ENCODE results near the gene LBH. TPM values are rescaled to one million over a fixed set of nuclear protein-coding genes. Genes with fewer than 3 reads are reported as not detected.
A peak's percentile ranks its signal among the peaks of the same experiment; 100 is the strongest.

The LBH gene
- total and polyA plus RNA-seq, 10 donors, result 48.7 to 178 (median 116) TPM

- Histone ChIP-seq H3K27me3 (replicated peaks in 1 of 7) (no peaks in the 10 kb centered on the region), H3K9me3 (no peaks in the 10 kb centered on the region), H3K36me3 (no peaks in the 10 kb centered on the region), H3K27ac (no peak overlapping the region), H3K4me1 (peaks cover 2 to 37% (median 27%) of the 10 kb centered on the region in 6 donors), H3K4me3 (no peak overlapping the region)
- TF ChIP-seq POLR2AphosphoS5 (IDR thresholded peaks at IDR 0.05), result no peak
- no peak for TF ChIP-seq POLR2A (IDR thresholded peaks at IDR 0.05)
- no peak for TF ChIP-seq CTCF (IDR thresholded peaks at IDR 0.05 in 8 of 11, conservative IDR thresholded peaks at IDR 0.05 in 3 of 11)
- DNase-seq, result no peak
- WGBS, 5 donors, result 72 to 88% (median 83%) methylated on average over 6 of the region's 6 CpGs
- intact Hi-C loops (cut with DNase I; ENCODE audit: low total_unique reads), result no loop called here
Observed at GRCh38 chr2:30218338-30218713, 13.0 kb upstream of the LBH start.

- no peak overlapping the region for H3K4me3 ChIP-seq
- no peak for TF ChIP-seq POLR2A (IDR thresholded peaks at IDR 0.05)
- no peak for TF ChIP-seq CTCF (IDR thresholded peaks at IDR 0.05 in 8 of 11, conservative IDR thresholded peaks at IDR 0.05 in 3 of 11)
- TF ChIP-seq POLR2AphosphoS5 (IDR thresholded peaks at IDR 0.05), result no peak
- WGBS, 5 donors, result 88 to 98% (median 96%) methylated on average over 3 to 4 of the region's 4 CpGs
- no peaks in the 10 kb centered on the region for H3K9me3 ChIP-seq
- DNase-seq, result no peak
- no peaks in the 10 kb centered on the region for H3K27me3 ChIP-seq (replicated peaks in 1 of 7)
- no peak overlapping the region for H3K27ac ChIP-seq
- H3K4me1 ChIP-seq, result peaks cover 7 to 42% (median 32%) of the 10 kb centered on the region in 6 donors
- no peaks in the 10 kb centered on the region for H3K36me3 ChIP-seq
- intact Hi-C loops (cut with DNase I; ENCODE audit: low total_unique reads), result no loop called here
Observed at GRCh38 chr2:30218814-30219213, 12.5 kb upstream of the LBH start.

- intact Hi-C loops (cut with DNase I; ENCODE audit: low total_unique reads), result no loop called here
- WGBS, 5 donors, result 89 to 96% (median 93%) methylated on average over 12 to 13 of the region's 13 CpGs
- TF ChIP-seq POLR2AphosphoS5 (IDR thresholded peaks at IDR 0.05) (no peak), POLR2A (IDR thresholded peaks at IDR 0.05) (no peak), CTCF (IDR thresholded peaks at IDR 0.05 in 8 of 11, conservative IDR thresholded peaks at IDR 0.05 in 3 of 11) (no peak)
- Histone ChIP-seq H3K27ac (no peak overlapping the region), H3K36me3 (no peaks in the 10 kb centered on the region), H3K4me1 (peaks cover 20 to 55% (median 45%) of the 10 kb centered on the region in 6 donors), H3K27me3 (replicated peaks in 1 of 7) (no peaks in the 10 kb centered on the region), H3K9me3 (no peaks in the 10 kb centered on the region), H3K4me3 (no peak overlapping the region)
- DNase-seq, result no peak
Observed at GRCh38 chr2:30219886-30220875, 11.2 kb upstream of the LBH start.

- Histone ChIP-seq H3K4me3 (no peak overlapping the region), H3K36me3 (no peaks in the 10 kb centered on the region), H3K9me3 (no peaks in the 10 kb centered on the region), H3K4me1 (peaks cover 30 to 69% (median 57%) of the 10 kb centered on the region in 6 donors), H3K27me3 (replicated peaks in 1 of 7) (no peaks in the 10 kb centered on the region), H3K27ac (peak overlapping the region in 3 of 8 donors; percentile 88 to 92 (median 89))
- no peak for DNase-seq
- intact Hi-C loops (cut with DNase I; ENCODE audit: low total_unique reads), result no loop called here
- TF ChIP-seq CTCF (IDR thresholded peaks at IDR 0.05 in 8 of 11, conservative IDR thresholded peaks at IDR 0.05 in 3 of 11) (no peak), POLR2A (IDR thresholded peaks at IDR 0.05) (no peak), POLR2AphosphoS5 (IDR thresholded peaks at IDR 0.05) (no peak)
- 78 to 93% (median 88%) methylated on average over 6 of the region's 6 CpGs for WGBS, 5 donors
Observed at GRCh38 chr2:30221531-30221930, 9.8 kb upstream of the LBH start.
